ENCODE data around the gene ACOXL. TPM values are rescaled to one million over a fixed set of nuclear protein-coding genes. Genes with fewer than 3 reads are reported as not detected.

ACOXL gene
- polyA plus RNA-seq, 3 donors, result 0.35 TPM; not detected in 2

DNA sequence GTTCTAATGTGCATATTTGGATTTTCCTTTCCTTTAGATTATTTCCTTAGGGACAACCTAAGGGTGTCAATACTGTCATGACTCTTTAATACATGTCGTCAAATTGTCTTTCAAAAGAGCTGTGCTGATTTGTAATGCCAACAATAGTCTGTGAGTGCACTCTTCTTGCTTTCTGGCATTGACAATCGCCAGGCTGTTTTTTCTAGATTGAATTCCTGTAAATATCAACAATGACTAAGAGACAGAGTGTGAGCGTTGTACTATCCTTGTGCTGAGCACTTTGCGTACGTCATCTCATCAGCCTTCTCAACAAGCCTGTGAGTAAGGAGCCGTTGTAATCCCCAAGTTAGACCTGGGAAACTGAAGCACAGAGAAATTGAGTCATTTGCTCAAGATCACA, 96.0 kb downstream of the ACOXL start:
- H3K27ac Mint-ChIP-seq, result no peak overlapping the region
- 100% methylated on average over 3 of the region's 6 CpGs for WGBS (ENCODE audit: insufficient coverage)
- intact Hi-C loops (cut with micrococcal nuclease), result no loop called here

DNA sequence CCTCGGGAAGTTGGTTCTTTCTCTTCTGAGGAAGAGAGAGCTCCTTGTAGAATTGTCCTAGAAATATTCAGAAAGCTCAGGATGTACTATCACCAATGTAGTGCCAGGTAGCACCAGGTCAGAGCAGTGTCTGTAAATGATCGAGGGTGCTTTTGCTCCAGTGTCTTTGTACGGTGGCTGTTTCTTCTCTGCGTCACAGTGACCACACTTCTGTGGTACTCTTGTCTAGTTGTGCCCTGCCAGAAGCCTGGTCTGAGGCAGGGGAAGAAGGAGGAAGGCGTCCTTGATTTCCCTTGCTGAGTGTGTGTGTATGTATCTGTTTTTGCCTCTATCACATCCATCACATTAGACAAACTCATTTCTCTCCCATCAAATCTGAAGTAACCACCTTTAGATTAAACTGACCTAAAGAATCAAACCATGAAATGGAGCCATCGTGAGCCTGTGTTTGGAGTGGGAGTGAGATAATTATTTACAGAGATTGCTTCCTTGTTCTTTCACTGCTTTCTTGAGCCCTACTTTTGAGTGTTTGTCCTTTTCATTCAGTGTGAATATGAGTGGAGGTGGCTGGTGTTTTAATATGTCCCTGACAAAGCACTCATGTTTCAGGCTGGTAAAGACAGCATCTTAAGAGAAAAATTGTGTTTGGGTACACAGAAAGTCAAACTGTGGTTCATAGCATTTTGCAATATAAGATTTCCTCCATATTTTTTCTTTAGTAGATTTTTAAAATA, 97.2 kb downstream of the ACOXL start:
- Histone ChIP-seq H3K4me3 (replicated peaks in 1 of 3; ENCODE audit: low read depth in 2 of 3, low read length in 3 of 3) (no peak overlapping the region), H3K9ac (ENCODE audit: insufficient read depth, low read length, poor library complexity, severe bottlenecking) (no peak overlapping the region), H3K4me2 (replicated peaks; ENCODE audit: extremely low read depth, low read length, poor library complexity, severe bottlenecking) (no peak overlapping the region), H3K79me2 (ENCODE audit: insufficient read depth, low read length) (no peaks in the 10 kb centered on the region), H3K27ac (ENCODE audit: low read depth in 1 of 2, low read length in 2 of 2) (no peak overlapping the region), H3K4me1 (ENCODE audit: control insufficient read depth in 1 of 2, insufficient read depth in 2 of 2, low read length in 2 of 2) (no peaks in the 10 kb centered on the region), H3K27me3 (ENCODE audit: control insufficient read depth in 2 of 2, insufficient read depth in 2 of 2, low read length in 2 of 2) (no peaks in the 10 kb centered on the region), H3K36me3 (replicated peaks in 1 of 2; ENCODE audit: control insufficient read depth in 1 of 2, insufficient read depth in 2 of 2, low read length in 2 of 2) (no peaks in the 10 kb centered on the region), H2AFZ (ENCODE audit: insufficient read depth, low read depth, low read length, poor library complexity, severe bottlenecking) (no peak overlapping the region), H3K9me3 (replicated peaks in 1 of 2; ENCODE audit: control insufficient read depth in 1 of 2, insufficient read depth in 1 of 2, low read length in 2 of 2) (no peaks in the 10 kb centered on the region), H4K20me1 (ENCODE audit: insufficient read depth, low read length) (no peaks in the 10 kb centered on the region)
- Mint-ChIP-seq H3K27me3 (ENCODE audit: low read depth in 3 of 3) (peaks cover 10 to 16% (median 12%) of the 10 kb centered on the region in 3 donors), H3K4me1 (no peaks in the 10 kb centered on the region), H3K36me3 (no peaks in the 10 kb centered on the region), H3K9me3 (peaks cover 0 to 2% (median 0%) of the 10 kb centered on the region in 7 donors), H3K27ac (no peak overlapping the region), H3K4me3 (peak overlapping the region in 1 of 2 donors; percentile 1)
- WGBS (ENCODE audit: insufficient coverage), result 96% methylated on average over 3 of the region's 6 CpGs
- TF ChIP-seq, protein P1, sequence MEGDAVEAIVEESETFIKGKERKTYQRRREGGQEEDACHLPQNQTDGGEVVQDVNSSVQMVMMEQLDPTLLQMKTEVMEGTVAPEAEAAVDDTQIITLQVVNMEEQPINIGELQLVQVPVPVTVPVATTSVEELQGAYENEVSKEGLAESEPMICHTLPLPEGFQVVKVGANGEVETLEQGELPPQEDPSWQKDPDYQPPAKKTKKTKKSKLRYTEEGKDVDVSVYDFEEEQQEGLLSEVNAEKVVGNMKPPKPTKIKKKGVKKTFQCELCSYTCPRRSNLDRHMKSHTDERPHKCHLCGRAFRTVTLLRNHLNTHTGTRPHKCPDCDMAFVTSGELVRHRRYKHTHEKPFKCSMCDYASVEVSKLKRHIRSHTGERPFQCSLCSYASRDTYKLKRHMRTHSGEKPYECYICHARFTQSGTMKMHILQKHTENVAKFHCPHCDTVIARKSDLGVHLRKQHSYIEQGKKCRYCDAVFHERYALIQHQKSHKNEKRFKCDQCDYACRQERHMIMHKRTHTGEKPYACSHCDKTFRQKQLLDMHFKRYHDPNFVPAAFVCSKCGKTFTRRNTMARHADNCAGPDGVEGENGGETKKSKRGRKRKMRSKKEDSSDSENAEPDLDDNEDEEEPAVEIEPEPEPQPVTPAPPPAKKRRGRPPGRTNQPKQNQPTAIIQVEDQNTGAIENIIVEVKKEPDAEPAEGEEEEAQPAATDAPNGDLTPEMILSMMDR (IDR thresholded peaks at IDR 0.05), result no peak
- intact Hi-C loops (cut with micrococcal nuclease), result no loop called here
- no peak for DNase-seq

More for the DNA sequence above, 96.0 kb downstream of the ACOXL start:
- Histone ChIP-seq H3K27ac (ENCODE audit: low read depth in 1 of 2, low read length in 2 of 2) (no peak overlapping the region), H3K4me2 (replicated peaks; ENCODE audit: extremely low read depth, low read length, poor library complexity, severe bottlenecking) (no peak overlapping the region), H4K20me1 (ENCODE audit: insufficient read depth, low read length) (no peaks in the 10 kb centered on the region), H3K27me3 (ENCODE audit: control insufficient read depth in 2 of 2, insufficient read depth in 2 of 2, low read length in 2 of 2) (no peaks in the 10 kb centered on the region), H3K36me3 (replicated peaks in 1 of 2; ENCODE audit: control insufficient read depth in 1 of 2, insufficient read depth in 2 of 2, low read length in 2 of 2) (no peaks in the 10 kb centered on the region), H3K79me2 (ENCODE audit: insufficient read depth, low read length) (no peaks in the 10 kb centered on the region), H3K9me3 (replicated peaks in 1 of 2; ENCODE audit: control insufficient read depth in 1 of 2, insufficient read depth in 1 of 2, low read length in 2 of 2) (no peaks in the 10 kb centered on the region), H2AFZ (ENCODE audit: insufficient read depth, low read depth, low read length, poor library complexity, severe bottlenecking) (no peak overlapping the region), H3K4me3 (replicated peaks in 1 of 3; ENCODE audit: low read depth in 2 of 3, low read length in 3 of 3) (no peak overlapping the region), H3K4me1 (ENCODE audit: control insufficient read depth in 1 of 2, insufficient read depth in 2 of 2, low read length in 2 of 2) (no peaks in the 10 kb centered on the region), H3K9ac (ENCODE audit: insufficient read depth, low read length, poor library complexity, severe bottlenecking) (no peak overlapping the region)
- Mint-ChIP-seq H3K4me3 (no peak overlapping the region), H3K36me3 (no peaks in the 10 kb centered on the region), H3K27me3 (ENCODE audit: low read depth in 3 of 3) (peaks cover 8 to 12% (median 12%) of the 10 kb centered on the region in 3 donors), H3K4me1 (no peaks in the 10 kb centered on the region), H3K9me3 (peaks cover 0 to 7% (median 3%) of the 10 kb centered on the region in 7 donors)
- TF ChIP-seq, protein P1 (IDR thresholded peaks at IDR 0.05), result no peak
- DNase-seq, result no peak
